Limb (tissue), 2 donors: ENCODE results near the gene AKR1C2.
"Not testable (repeated sequence)": the region's sequence is repeated elsewhere in the genome, so short reads cannot be mapped to it uniquely, and the experiment has no call there.

Experiments
- DNase-seq, 2 donors: peaks; one replicate each; pipeline ENCODE4 v3.0.0-alpha.2; 2016; ENCODE audit errors: extremely low spot score in 2 of 2

AKR1C2 gene

GRCh38 chr10:5003127-5004029 lies at the start of gene AKR1C2:
TSS of gene AKR1C2 (minus strand) at chr10:5003857. CDS start at chr10:5003835, 22 bp downstream.
- not testable (repeated sequence) for DNase-seq

GRCh38 chr10:5052951-5053500 lies 49.4 kb upstream of the AKR1C2 start:
- DNase-seq, result not testable (repeated sequence)

GRCh38 chr10:5047912-5048628 lies 44.4 kb upstream of the AKR1C2 start:
- no peak for DNase-seq

GRCh38 chr10:5047055-5047454 lies 43.4 kb upstream of the AKR1C2 start:
- not testable (repeated sequence) for DNase-seq

- DNase-seq, result no peak
These were observed 42.8 kb upstream of the AKR1C2 start for GRCh38 chr10:5046410-5046809.

GRCh38 chr10:5045095-5045494 lies 41.4 kb upstream of the AKR1C2 start:
- DNase-seq, result no peak

- no peak for DNase-seq
These were observed 40.1 kb upstream of the AKR1C2 start for GRCh38 chr10:5043716-5044115.

- no peak for DNase-seq
These were observed 39.3 kb upstream of the AKR1C2 start for GRCh38 chr10:5042922-5043321.

GRCh38 chr10:5041471-5042023 lies 37.9 kb upstream of the AKR1C2 start:
- DNase-seq, result no peak

- DNase-seq, result no peak
These were observed 37.3 kb upstream of the AKR1C2 start for GRCh38 chr10:5040781-5041470.

GRCh38 chr10:5040010-5040673 lies 36.5 kb upstream of the AKR1C2 start:
- no peak for DNase-seq

GRCh38 chr10:5038733-5039132 lies 35.1 kb upstream of the AKR1C2 start:
- no peak for DNase-seq

- no peak for DNase-seq
These were observed 34.4 kb upstream of the AKR1C2 start for GRCh38 chr10:5038101-5038500.

GRCh38 chr10:5036511-5036910 lies 32.9 kb upstream of the AKR1C2 start:
- DNase-seq, result no peak

- no peak for DNase-seq
These were observed 31.7 kb upstream of the AKR1C2 start for GRCh38 chr10:5035356-5035755.

GRCh38 chr10:5034588-5034987 lies 30.9 kb upstream of the AKR1C2 start:
- no peak for DNase-seq

- DNase-seq, result no peak
These were observed 29.6 kb upstream of the AKR1C2 start for GRCh38 chr10:5033061-5033778.

- DNase-seq, result not testable (repeated sequence)
These were observed 28.8 kb upstream of the AKR1C2 start for GRCh38 chr10:5032444-5032843.

GRCh38 chr10:5031588-5031987 lies 27.9 kb upstream of the AKR1C2 start:
- not testable (repeated sequence) for DNase-seq

GRCh38 chr10:5030989-5031388 lies 27.3 kb upstream of the AKR1C2 start:
- DNase-seq, result no peak
